ENCODE measurements around the gene GAS2L2. TPM values are rescaled to one million over a fixed set of nuclear protein-coding genes. Genes with fewer than 3 reads are reported as not detected.

The GAS2L2 gene
- total RNA-seq, 1 donor from 2014 or later: 0.27 TPM

DNA sequence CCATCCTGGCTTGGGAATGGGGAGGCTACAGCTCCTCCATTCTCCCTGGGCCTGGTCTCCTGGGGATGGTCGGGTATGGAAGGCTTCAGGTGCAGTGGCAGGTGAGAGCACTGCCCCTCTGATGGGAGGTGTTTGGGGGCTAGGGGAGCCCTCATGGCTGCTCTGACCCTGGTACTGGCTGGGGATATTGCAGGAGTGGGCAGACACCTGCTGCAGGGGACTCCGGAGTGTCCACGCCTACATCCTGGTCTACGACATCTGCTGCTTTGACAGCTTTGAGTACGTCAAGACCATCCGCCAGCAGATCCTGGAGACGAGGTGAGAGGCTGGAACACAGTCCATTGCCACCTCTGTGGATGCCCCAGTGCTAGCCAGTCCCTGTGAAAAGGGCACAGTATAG is 12.8 kb downstream of the GAS2L2 start:
- TF ChIP-seq, protein P1, sequence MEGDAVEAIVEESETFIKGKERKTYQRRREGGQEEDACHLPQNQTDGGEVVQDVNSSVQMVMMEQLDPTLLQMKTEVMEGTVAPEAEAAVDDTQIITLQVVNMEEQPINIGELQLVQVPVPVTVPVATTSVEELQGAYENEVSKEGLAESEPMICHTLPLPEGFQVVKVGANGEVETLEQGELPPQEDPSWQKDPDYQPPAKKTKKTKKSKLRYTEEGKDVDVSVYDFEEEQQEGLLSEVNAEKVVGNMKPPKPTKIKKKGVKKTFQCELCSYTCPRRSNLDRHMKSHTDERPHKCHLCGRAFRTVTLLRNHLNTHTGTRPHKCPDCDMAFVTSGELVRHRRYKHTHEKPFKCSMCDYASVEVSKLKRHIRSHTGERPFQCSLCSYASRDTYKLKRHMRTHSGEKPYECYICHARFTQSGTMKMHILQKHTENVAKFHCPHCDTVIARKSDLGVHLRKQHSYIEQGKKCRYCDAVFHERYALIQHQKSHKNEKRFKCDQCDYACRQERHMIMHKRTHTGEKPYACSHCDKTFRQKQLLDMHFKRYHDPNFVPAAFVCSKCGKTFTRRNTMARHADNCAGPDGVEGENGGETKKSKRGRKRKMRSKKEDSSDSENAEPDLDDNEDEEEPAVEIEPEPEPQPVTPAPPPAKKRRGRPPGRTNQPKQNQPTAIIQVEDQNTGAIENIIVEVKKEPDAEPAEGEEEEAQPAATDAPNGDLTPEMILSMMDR (IDR thresholded peaks at IDR 0.05; ENCODE audit: partially characterized antibody, unreplicated experiment): no peak
- Mint-ChIP-seq H3K27me3 (ENCODE audit: unreplicated experiment) (peaks cover 15% of the 10 kb centered on the region), H3K27ac (ENCODE audit: unreplicated experiment) (no peak overlapping the region), H3K36me3 (ENCODE audit: unreplicated experiment) (peaks cover 5% of the 10 kb centered on the region), H3K4me1 (ENCODE audit: low read depth, unreplicated experiment) (no peaks in the 10 kb centered on the region), H3K9me3 (ENCODE audit: unreplicated experiment) (peaks cover 8% of the 10 kb centered on the region), H3K4me3 (ENCODE audit: unreplicated experiment) (no peak overlapping the region)
- no peak for DNase-seq

DNA sequence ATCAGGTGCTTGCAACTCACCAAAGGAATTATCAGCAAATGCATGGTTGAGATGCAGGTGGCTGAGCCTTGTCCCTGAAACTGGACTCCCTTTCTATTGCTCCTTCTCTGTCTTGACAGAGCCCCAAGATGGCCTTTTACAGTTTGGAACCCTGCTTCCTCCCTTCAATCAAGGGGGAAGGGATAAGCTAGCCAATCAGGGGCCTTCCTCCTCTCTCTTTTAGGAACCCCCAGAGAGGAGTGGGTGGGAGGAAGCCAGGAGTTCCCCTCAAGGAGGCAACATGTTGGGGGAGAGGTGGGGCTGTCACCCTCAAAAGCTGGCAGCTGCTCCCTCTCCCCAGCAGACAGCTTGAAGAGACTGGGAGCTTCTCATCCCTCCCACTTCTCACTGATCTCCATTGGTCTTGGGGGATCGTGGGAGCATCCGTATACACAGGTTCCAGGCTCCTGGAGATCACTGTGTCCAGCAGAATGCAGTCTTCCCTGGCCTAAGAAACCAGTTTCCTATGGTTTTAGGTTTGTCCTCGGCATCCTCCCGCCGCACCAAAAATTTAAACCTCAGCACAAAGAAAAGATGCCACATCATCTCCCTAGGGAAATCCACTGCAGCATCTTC is 14.4 kb downstream of the GAS2L2 start:
- Mint-ChIP-seq H3K9me3 (ENCODE audit: unreplicated experiment) (peaks cover 10% of the 10 kb centered on the region), H3K27ac (ENCODE audit: unreplicated experiment) (no peak overlapping the region), H3K27me3 (ENCODE audit: unreplicated experiment) (peaks cover 11% of the 10 kb centered on the region), H3K36me3 (ENCODE audit: unreplicated experiment) (peaks cover 5% of the 10 kb centered on the region), H3K4me1 (ENCODE audit: low read depth, unreplicated experiment) (no peaks in the 10 kb centered on the region), H3K4me3 (ENCODE audit: unreplicated experiment) (no peak overlapping the region)
- no peak for DNase-seq
- TF ChIP-seq, protein P1 (IDR thresholded peaks at IDR 0.05; ENCODE audit: partially characterized antibody, unreplicated experiment): no peak

DNA sequence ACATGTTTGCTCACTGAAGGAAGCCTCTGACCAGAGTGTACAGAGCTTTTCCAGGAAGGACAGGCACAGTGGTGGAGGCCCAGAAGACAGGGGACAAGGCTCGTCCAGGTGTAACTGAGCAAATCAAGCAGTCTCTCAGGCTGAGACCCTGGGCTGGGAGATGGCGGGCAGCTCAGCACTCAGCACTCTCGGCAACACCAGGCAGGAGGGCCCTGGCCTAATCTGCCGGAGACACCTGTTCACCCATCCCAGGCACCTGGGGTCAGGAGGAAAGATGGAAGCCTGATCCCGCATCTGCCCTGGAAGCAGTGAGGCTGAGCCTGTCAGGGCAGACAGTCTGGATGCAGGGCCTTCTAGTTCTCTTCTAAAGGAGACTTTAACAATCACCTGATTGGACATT is 16.8 kb downstream of the GAS2L2 start:
- Mint-ChIP-seq H3K27me3 (ENCODE audit: unreplicated experiment) (peaks cover 11% of the 10 kb centered on the region), H3K4me1 (ENCODE audit: low read depth, unreplicated experiment) (no peaks in the 10 kb centered on the region), H3K36me3 (ENCODE audit: unreplicated experiment) (peaks cover 5% of the 10 kb centered on the region), H3K27ac (ENCODE audit: unreplicated experiment) (no peak overlapping the region), H3K4me3 (ENCODE audit: unreplicated experiment) (no peak overlapping the region), H3K9me3 (ENCODE audit: unreplicated experiment) (peaks cover 6% of the 10 kb centered on the region)
- TF ChIP-seq, protein P1 (IDR thresholded peaks at IDR 0.05; ENCODE audit: partially characterized antibody, unreplicated experiment): no peak
- DNase-seq: no peak

DNA sequence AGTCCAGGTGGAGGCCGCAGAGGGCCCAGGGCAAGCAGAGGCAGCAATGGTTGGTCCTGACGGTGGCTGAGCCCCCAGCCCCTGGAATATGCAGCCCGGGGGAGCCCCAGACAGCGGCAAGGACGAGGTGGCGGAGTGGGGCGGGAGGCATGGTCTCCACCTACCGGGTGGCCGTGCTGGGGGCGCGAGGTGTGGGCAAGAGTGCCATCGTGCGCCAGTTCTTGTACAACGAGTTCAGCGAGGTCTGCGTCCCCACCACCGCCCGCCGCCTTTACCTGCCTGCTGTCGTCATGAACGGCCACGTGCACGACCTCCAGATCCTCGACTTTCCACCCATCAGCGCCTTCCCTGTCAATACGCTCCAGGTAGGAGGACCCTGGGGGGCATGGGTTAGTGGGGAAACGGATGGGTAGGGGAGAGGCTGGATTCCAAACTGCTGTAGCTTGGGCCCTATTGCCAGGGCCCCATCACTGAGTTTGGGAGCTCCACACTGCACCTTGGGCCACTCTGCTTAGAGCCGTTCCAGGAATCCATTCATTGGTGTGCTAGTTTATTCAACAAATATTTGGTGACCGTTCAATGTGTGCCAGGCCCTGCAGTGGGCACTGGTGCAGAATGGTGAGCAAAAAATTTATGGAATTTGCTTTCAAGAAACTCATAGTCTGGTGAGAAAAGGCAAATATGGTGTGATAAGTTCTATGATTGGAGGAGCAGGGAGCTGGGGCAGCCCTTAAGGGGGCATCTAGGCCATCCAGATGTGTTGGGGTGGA is 17.8 kb downstream of the GAS2L2 start:
- Mint-ChIP-seq H3K36me3 (ENCODE audit: unreplicated experiment) (peaks cover 5% of the 10 kb centered on the region), H3K27ac (ENCODE audit: unreplicated experiment) (no peak overlapping the region), H3K27me3 (ENCODE audit: unreplicated experiment) (peaks cover 8% of the 10 kb centered on the region), H3K4me1 (ENCODE audit: low read depth, unreplicated experiment) (peaks cover 5% of the 10 kb centered on the region), H3K4me3 (ENCODE audit: unreplicated experiment) (no peak overlapping the region), H3K9me3 (ENCODE audit: unreplicated experiment) (peaks cover 6% of the 10 kb centered on the region)
- TF ChIP-seq, protein P1 (IDR thresholded peaks at IDR 0.05; ENCODE audit: partially characterized antibody, unreplicated experiment): no peak
- no peak for DNase-seq

DNA sequence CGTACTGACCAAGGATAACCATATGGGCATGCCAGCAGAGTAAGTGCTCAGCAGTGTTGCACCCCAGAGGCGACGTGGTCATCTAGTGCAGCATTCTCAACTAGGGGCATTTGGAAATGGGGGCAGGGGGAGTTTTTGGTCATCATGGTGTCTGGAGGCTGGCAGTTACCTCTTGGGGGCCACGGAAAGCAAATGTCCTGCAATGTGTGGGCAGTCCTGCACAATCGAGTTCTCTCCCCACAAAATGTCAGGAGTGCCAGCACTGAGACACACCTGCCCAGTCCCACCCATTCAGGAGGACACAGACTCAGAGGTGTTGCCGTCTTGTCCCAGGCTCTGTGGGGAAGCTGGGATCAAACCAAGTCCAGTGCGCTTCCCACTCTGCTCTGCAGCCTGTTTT is 18.6 kb downstream of the GAS2L2 start:
- H3K4me1 Mint-ChIP-seq (ENCODE audit: low read depth, unreplicated experiment): peaks cover 5% of the 10 kb centered on the region
- no peak overlapping the region for H3K4me3 Mint-ChIP-seq (ENCODE audit: unreplicated experiment)
- peaks cover 2% of the 10 kb centered on the region for H3K27me3 Mint-ChIP-seq (ENCODE audit: unreplicated experiment)
- TF ChIP-seq, protein P1 (IDR thresholded peaks at IDR 0.05; ENCODE audit: partially characterized antibody, unreplicated experiment): no peak
- DNase-seq: no peak
- no peak overlapping the region for H3K27ac Mint-ChIP-seq (ENCODE audit: unreplicated experiment)
- peaks cover 4% of the 10 kb centered on the region for H3K9me3 Mint-ChIP-seq (ENCODE audit: unreplicated experiment)
- no peaks in the 10 kb centered on the region for H3K36me3 Mint-ChIP-seq (ENCODE audit: unreplicated experiment)

Data from glutamatergic neuron (in vitro differentiated cells).